MCF 10A (cell line): ENCODE results near the gene LAMTOR1. TPM values are rescaled to one million over a fixed set of nuclear protein-coding genes. Genes with fewer than 3 reads are reported as not detected.

ENCODE experiments used
- BruUV-seq: library from RNA; stranded (reverse); fragments of 400-500 nt; replicated peaks from 2 replicates; lab custom pipeline; 2021; lab: Mats Ljungman, UMichigan
- CTCF ChIA-PET: fragments of 300-600 bp; sonication (Branson Sonifier 250); formaldehyde crosslinking; extraction: SDS; loops from one replicate; lab custom pipeline; 2021; ENCODE audit warnings: antibody characterized with exemption, inconsistent platforms; lab: Yijun Ruan, JAX
- POLR2A ChIA-PET: fragments of 300-600, 350-650 bp; sonication (Branson Sonifier 250); formaldehyde crosslinking; extraction: SDS; loops from one replicate; lab custom pipeline; 2020; ENCODE audit warnings: antibody characterized with exemption, inconsistent platforms; lab: Yijun Ruan, JAX
- DNase-seq: peaks from one replicate; pipeline ENCODE4 v3.0.0-alpha.2; 2018; ENCODE audit not compliant: unreplicated experiment
- H3K27ac Mint-ChIP-seq: one replicate; pipeline ENCODE4 v1.8.0; 2022; ENCODE audit warnings: mild to moderate bottlenecking, low read depth, mixed read lengths; ENCODE audit not compliant: unreplicated experiment
- H3K27me3 Mint-ChIP-seq: one replicate; pipeline ENCODE4 v1.8.0; 2022; ENCODE audit warnings: mixed read lengths; ENCODE audit not compliant: insufficient read depth, unreplicated experiment
- H3K36me3 Mint-ChIP-seq: one replicate; pipeline ENCODE4 v1.8.0; 2022; ENCODE audit warnings: mild to moderate bottlenecking, moderate library complexity, mixed read lengths; ENCODE audit not compliant: insufficient read depth, unreplicated experiment
- H3K4me1 Mint-ChIP-seq: one replicate; pipeline ENCODE4 v1.8.0; 2022; ENCODE audit warnings: mixed read lengths; ENCODE audit not compliant: insufficient read depth, unreplicated experiment
- H3K4me3 Mint-ChIP-seq: one replicate; pipeline ENCODE4 v1.8.0; 2022; ENCODE audit warnings: mild to moderate bottlenecking, moderate library complexity, mixed read lengths; ENCODE audit not compliant: unreplicated experiment
- H3K9me3 Mint-ChIP-seq: one replicate; pipeline ENCODE4 v1.8.0; 2022; ENCODE audit warnings: mixed read lengths; ENCODE audit not compliant: unreplicated experiment
- CTCF ChIP-seq: fragments of 200-600 bp; IDR thresholded peaks from one replicate; pipeline ENCODE4 v1.8.0; 2022; ENCODE audit warnings: antibody characterized with exemption, mild to moderate bottlenecking; ENCODE audit not compliant: unreplicated experiment
- intact Hi-C: fragments of 100-400 bp; cut with micrococcal nuclease; formaldehyde crosslinking; loops from 2 replicates; pipeline ENCODE4 v1.14.1; 2022
- total RNA-seq: library from RNA; stranded (reverse); gene quantifications from 2 replicates; pipeline ENCODE4 v1.2.3, GENCODE V29; 2022

Gene LAMTOR1
- total RNA-seq, 1 experiment from 2014 or later, result 76.9 TPM

- no peak for DNase-seq
- intact Hi-C loops, result loop anchor here (1.0 to 2.0 kb wide), 2 partner anchors 30 to 31 kb away; partner anchors contain the start of genes LRRC51 and NUMA1
- no peak for TF ChIP-seq CTCF
- Mint-ChIP-seq H3K27me3 (no peaks in the 10 kb centered on the region), H3K4me3 (peak overlapping the region; percentile 98), H3K27ac (peak overlapping the region; percentile 100), H3K36me3 (peaks cover 7% of the 10 kb centered on the region), H3K4me1 (peaks cover 20% of the 10 kb centered on the region), H3K9me3 (no peaks in the 10 kb centered on the region)
- TSS peak; percentile 87 for BruUV-seq
- ChIA-PET POLR2A (interaction anchor here (0.5 to 4.8 kb wide), 28 partner anchors 10 to 308 kb away, joined by 3 to 83 read pairs (median 6); partner anchors contain the start of genes INPPL1 and LAMTOR1), CTCF (interaction anchor here (0.6 to 4.1 kb wide), 12 partner anchors 20 to 276 kb away, joined by 3 to 31 read pairs (median 4); no protein-coding TSS in a partner anchor)
Measured at GRCh38 chr11:72111300-72112142, 8.4 kb upstream of the LAMTOR1 start.

GRCh38 chr11:72105888-72106287 lies 2.8 kb upstream of the LAMTOR1 start, which contains the start of gene TOMT:
TOMT (plus strand) TSS chr11:72105924; CDS start chr11:72105952, 28 bp downstream.
- CTCF ChIA-PET, result interaction anchor here (0.6 to 3.6 kb wide), 5 partner anchors 9 to 325 kb away, joined by 3 to 15 read pairs (median 4); no protein-coding TSS in a partner anchor
- Mint-ChIP-seq H3K4me3 (no peak within 1 kb of the TSS), H3K27ac (no peak within 1 kb of the TSS), H3K27me3 (no peaks in the 10 kb centered on the region), H3K9me3 (no peaks in the 10 kb centered on the region), H3K4me1 (peaks cover 34% of the 10 kb centered on the region), H3K36me3 (peaks cover 25% of the 10 kb centered on the region)
- intact Hi-C loops, result no loop called here
- BruUV-seq, result no TSS peak
- no peak for DNase-seq
- POLR2A ChIA-PET, result interaction anchor here (0.6 to 0.9 kb wide), 3 partner anchors 38 to 78 kb away, joined by 3 read pairs; no protein-coding TSS in a partner anchor
- no peak for TF ChIP-seq CTCF

GRCh38 chr11:72103754-72104167 lies 664 bp upstream of the LAMTOR1 start:
- no peaks in the 10 kb centered on the region for H3K27me3 Mint-ChIP-seq
- TF ChIP-seq CTCF, result no peak
- DNase-seq, result no peak
- peak overlapping the region; percentile 100 for H3K27ac Mint-ChIP-seq
- TSS peak; percentile 91 for BruUV-seq
- intact Hi-C loops, result loop anchor here (1.0 to 2.0 kb wide), 2 partner anchors 41 to 121 kb away; partner anchors contain the start of gene INPPL1
- ChIA-PET POLR2A (interaction anchor here (0.6 to 4.7 kb wide), 8 partner anchors 8 to 307 kb away, joined by 3 to 73 read pairs (median 4); partner anchors contain the start of gene ANAPC15), CTCF (interaction anchor here (6.3 kb wide), 1 partner anchor 79 kb away, joined by 47 read pairs; no protein-coding TSS in a partner anchor)
- peaks cover 43% of the 10 kb centered on the region for H3K4me1 Mint-ChIP-seq
- no peaks in the 10 kb centered on the region for H3K9me3 Mint-ChIP-seq
- peaks cover 44% of the 10 kb centered on the region for H3K36me3 Mint-ChIP-seq
- peak overlapping the region; percentile 100 for H3K4me3 Mint-ChIP-seq
